ENCODE measurements around the gene NRXN2.

- TF ChIP-seq CTCF (IDR thresholded peaks at IDR 0.05; ENCODE audit: low read depth, low read length, poor library complexity, severe bottlenecking) (no peak), EZH2phosphoT487 (IDR thresholded peaks at IDR 0.05; ENCODE audit: borderline replicate concordance, low read length) (no peak)
Observed at GRCh38 chr11:64616817-64617216, 106.2 kb downstream of the NRXN2 start.
